ENCODE results near the gene FOXN1. TPM values are rescaled to one million over a fixed set of nuclear protein-coding genes. Genes with fewer than 3 reads are reported as not detected.

FOXN1 gene
- total and polyA plus RNA-seq, 2 of the 13 experiments (the other 11 are each of a cell fraction or from before 2014, with no cell fraction given) = 0.01 TPM; not detected in 1

GRCh38 chr17:28569446-28569845 is 63.3 kb downstream of the FOXN1 start:
- FAIRE-seq (no peak), ATAC-seq (no peak), DNase-seq (ENCODE audit: low spot score) (no peak)
- Histone ChIP-seq H2AFZ (ENCODE audit: low read length) (no peak overlapping the region), H3K4me2 (ENCODE audit: low read depth, low read length) (peak overlapping the region; percentile 89), H3K9me3 (ENCODE audit: low read length) (no peaks in the 10 kb centered on the region), H3K9ac (ENCODE audit: insufficient read depth, low read depth, low read length) (no peak overlapping the region), H3K27ac (ENCODE audit: extremely low read length, insufficient read depth, low read length) (no peak overlapping the region), H3K4me1 (ENCODE audit: insufficient read depth, low read length) (peaks cover 37% of the 10 kb centered on the region), H3K4me3 (replicated peaks in 1 of 3; ENCODE audit: insufficient read depth in 1 of 3, low read depth in 2 of 3, low read length in 3 of 3) (no peak overlapping the region), H3K79me2 (ENCODE audit: insufficient read depth, low read length) (peaks cover 14% of the 10 kb centered on the region), H4K20me1 (ENCODE audit: insufficient read depth, low read length) (no peaks in the 10 kb centered on the region), H3K36me3 (replicated peaks in 1 of 2; ENCODE audit: control insufficient read depth in 1 of 2, insufficient read depth in 2 of 2, low read length in 2 of 2) (peaks cover 0 to 11% of the 10 kb centered on the region in 2 experiments; a peak in 4 of 5 replicates), H3K27me3 (ENCODE audit: control insufficient read depth in 1 of 2, insufficient read depth in 2 of 2, low read length in 2 of 2) (no peaks in the 10 kb centered on the region)
- ChIA-PET CTCF (ENCODE audit: low intra/inter-chr PET ratio, low total read pairs) (no interaction called here), POLR2A (interaction anchor here (1.5 kb wide), 1 partner anchor 141 kb away, joined by 4 read pairs; no protein-coding TSS in a partner anchor)
- intact Hi-C loops (cut with micrococcal nuclease; ENCODE audit: unreplicated experiment) (no loop called here), in situ Hi-C loops (cut with HindIII; ENCODE audit: extremely low pct_ligation_motif_present, low pct_unique_long_range_greater_than_20kb) (no loop called here)
- TF ChIP-seq ZNF572 (CRISPR knock-in tag; IDR thresholded peaks at IDR 0.05) (no peak), ZNF235 (CRISPR knock-in tag; IDR thresholded peaks at IDR 0.05; ENCODE audit: borderline replicate concordance) (no peak), KLF6 (CRISPR knock-in tag; IDR thresholded peaks at IDR 0.05) (no peak)
- TF ChIP-seq, protein P1, sequence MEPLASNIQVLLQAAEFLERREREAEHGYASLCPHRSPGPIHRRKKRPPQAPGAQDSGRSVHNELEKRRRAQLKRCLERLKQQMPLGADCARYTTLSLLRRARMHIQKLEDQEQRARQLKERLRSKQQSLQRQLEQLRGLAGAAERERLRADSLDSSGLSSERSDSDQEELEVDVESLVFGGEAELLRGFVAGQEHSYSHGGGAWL (CRISPR knock-in tag; IDR thresholded peaks at IDR 0.05) = no peak
- BruUV-seq (replicated peaks) = TSS peak; percentile 61
- 100% methylated on average over 1 of the region's 1 CpG for WGBS (ENCODE audit: low lambda C conversion rate)

DNA sequence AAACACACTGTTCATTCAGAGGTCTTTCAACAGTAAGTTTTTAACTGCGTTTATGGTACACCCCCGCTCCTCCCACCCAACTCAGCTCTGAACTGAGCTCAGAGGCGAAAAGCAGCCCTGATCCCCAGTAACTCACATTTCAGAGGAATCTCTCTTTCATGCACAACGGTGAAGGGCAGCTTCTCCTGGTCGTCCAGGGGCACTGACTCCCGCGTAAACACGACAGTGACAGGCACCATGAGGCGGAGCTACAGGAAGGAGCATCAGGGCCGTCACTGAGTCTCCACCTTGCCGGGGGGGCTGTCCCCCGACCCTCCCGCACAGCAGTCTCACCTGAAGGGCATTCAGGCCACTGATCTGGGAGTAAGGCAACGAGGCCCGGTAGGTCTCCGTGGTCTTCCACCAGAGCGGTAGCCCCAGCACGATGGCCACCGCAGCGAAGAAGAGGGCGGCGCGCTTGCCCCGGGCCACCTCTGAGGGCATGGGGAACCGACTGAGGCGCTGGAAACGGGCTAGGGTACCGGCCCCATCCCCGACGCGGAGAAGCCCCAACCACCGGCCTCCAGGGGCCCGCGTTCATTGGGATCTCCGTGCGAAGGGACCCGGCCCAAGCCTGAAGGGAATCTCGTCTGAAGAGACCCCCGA is 64.7 kb downstream of the FOXN1 start:
- ChIA-PET CTCF (ENCODE audit: low intra/inter-chr PET ratio, low total read pairs) (no interaction called here), POLR2A (interaction anchor here (0.5 to 1.9 kb wide), 14 partner anchors 8 to 164 kb away, joined by 3 to 9 read pairs (median 3); partner anchors contain the start of genes BLTP2, RPL23A, SLC46A1 and UNC119)
- Histone ChIP-seq H3K4me1 (ENCODE audit: insufficient read depth, low read length) (peaks cover 51% of the 10 kb centered on the region), H3K9ac (ENCODE audit: insufficient read depth, low read depth, low read length) (peak overlapping the region; percentile 72), H4K20me1 (ENCODE audit: insufficient read depth, low read length) (no peaks in the 10 kb centered on the region), H3K9me3 (ENCODE audit: low read length) (no peaks in the 10 kb centered on the region), H3K27me3 (ENCODE audit: control insufficient read depth in 1 of 2, insufficient read depth in 2 of 2, low read length in 2 of 2) (no peaks in the 10 kb centered on the region), H3K4me3 (replicated peaks in 1 of 3; ENCODE audit: insufficient read depth in 1 of 3, low read depth in 2 of 3, low read length in 3 of 3) (peak overlapping the region; percentile 85 to 95 (median 92)), H3K4me2 (ENCODE audit: low read depth, low read length) (peak overlapping the region; percentile 89), H3K27ac (ENCODE audit: extremely low read length, insufficient read depth, low read length) (peak overlapping the region; percentile 67), H3K79me2 (ENCODE audit: insufficient read depth, low read length) (peaks cover 18% of the 10 kb centered on the region), H2AFZ (ENCODE audit: low read length) (no peak overlapping the region), H3K36me3 (replicated peaks in 1 of 2; ENCODE audit: control insufficient read depth in 1 of 2, insufficient read depth in 2 of 2, low read length in 2 of 2) (peaks cover 0 to 11% of the 10 kb centered on the region in 2 experiments; a peak in 4 of 5 replicates)
- intact Hi-C loops (cut with micrococcal nuclease; ENCODE audit: unreplicated experiment) (no loop called here), in situ Hi-C loops (cut with HindIII; ENCODE audit: extremely low pct_ligation_motif_present, low pct_unique_long_range_greater_than_20kb) (loop anchor here (5.0 kb wide), 1 partner anchor 51 kb away; no protein-coding TSS in a partner anchor)
- 2% methylated on average over 9 of the region's 39 CpGs for WGBS (ENCODE audit: low lambda C conversion rate)
- no TSS peak for BruUV-seq (replicated peaks)
- ATAC-seq (peak; percentile 66), DNase-seq (ENCODE audit: low spot score) (peak; percentile 47), FAIRE-seq (peak; percentile 30)
- TF ChIP-seq FOXC1 (CRISPR knock-in tag; IDR thresholded peaks at IDR 0.05; ENCODE audit: borderline replicate concordance) = peak; percentile 44; the same call in 1 of the 2 replicates
- TF ChIP-seq KDM5B (CRISPR knock-in tag; IDR thresholded peaks at IDR 0.05; ENCODE audit: borderline replicate concordance) = peak; percentile 56; the same call in 1 of the 2 replicates
- TF ChIP-seq ZSCAN9 (CRISPR knock-in tag; IDR thresholded peaks at IDR 0.05; ENCODE audit: borderline replicate concordance) = no peak
- TF ChIP-seq TEAD3 (CRISPR knock-in tag; optimal IDR thresholded peaks at IDR 0.05; ENCODE audit: borderline replicate concordance) = no peak
- 0 out of 2 replicates have a peak, but pooled peaks have one; percentile 15 for TF ChIP-seq IRF2 (CRISPR knock-in tag; IDR thresholded peaks at IDR 0.05)
- TF ChIP-seq REPIN1 (CRISPR knock-in tag; IDR thresholded peaks at IDR 0.05; ENCODE audit: borderline replicate concordance, low read depth) = no peak
- no peak for TF ChIP-seq CSRNP2 (CRISPR knock-in tag; conservative IDR thresholded peaks at IDR 0.05; ENCODE audit: low read depth)
- TF ChIP-seq PITX1 (CRISPR knock-in tag; IDR thresholded peaks at IDR 0.05) = 0 out of 2 replicates have a peak, but pooled peaks have one; percentile 15
- no peak for TF ChIP-seq HBP1 (CRISPR knock-in tag; IDR thresholded peaks at IDR 0.05; ENCODE audit: low read depth)
- TF ChIP-seq, protein P2, sequence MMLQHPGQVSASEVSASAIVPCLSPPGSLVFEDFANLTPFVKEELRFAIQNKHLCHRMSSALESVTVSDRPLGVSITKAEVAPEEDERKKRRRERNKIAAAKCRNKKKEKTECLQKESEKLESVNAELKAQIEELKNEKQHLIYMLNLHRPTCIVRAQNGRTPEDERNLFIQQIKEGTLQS (CRISPR knock-in tag; IDR thresholded peaks at IDR 0.05) = no peak

All from HepG2 (cell line).